Prostate gland (tissue), 2 donors: ENCODE measurements around the gene CHN1. TPM values are rescaled to one million over a fixed set of nuclear protein-coding genes. Genes with fewer than 3 reads are reported as not detected.

Experiments
- DNase-seq: peaks from one replicate; pipeline ENCODE4 v3.0.0-alpha.2; 2019; ENCODE audit warnings: low spot score
- H3K27ac ChIP-seq, 2 donors: fragments of 200-600 bp; sonication (generic); 2 replicates each; pipeline ENCODE4 v1.5.1; 2017 to 2019
- H3K27me3 ChIP-seq: fragments of 200-600 bp; sonication (generic); replicated peaks from 2 replicates; pipeline ENCODE4 v1.5.1; 2019; ENCODE audit not compliant: insufficient read depth
- H3K36me3 ChIP-seq, 2 donors: fragments of 200-600 bp; sonication (generic); 1 replicate in 1 of 2; 2 replicates in 1 of 2; pipeline versions ENCODE4 v1.5.1 to v1.8.1; 2017 to 2019
- H3K4me1 ChIP-seq: fragments of 200-600 bp; sonication (generic); replicated peaks from 2 replicates; pipeline ENCODE4 v1.5.1; 2019
- H3K4me3 ChIP-seq, 2 donors: fragments of 200-600 bp; sonication (generic); 2 replicates each; pipeline ENCODE4 v1.5.1; 2017 to 2019
- H3K9me3 ChIP-seq: fragments of 200-600 bp; sonication (generic); 2 replicates; pipeline ENCODE4 v1.5.1; 2017
- CTCF ChIP-seq, 4 experiments: fragments of 200-600 bp in 2 of 4; fragments of 450-650 bp in 2 of 4; sonication (generic) in 2 of 4; IDR thresholded peaks; 1 replicate in 3 of 4; 2 replicates in 1 of 4; pipeline ENCODE4 v1.5.1; 2016 to 2019; ENCODE audit warnings: antibody characterized with exemption in 4 of 4, mild to moderate bottlenecking in 2 of 4, moderate library complexity in 2 of 4
- POLR2A ChIP-seq: fragments of 450-650 bp; IDR thresholded peaks from one replicate; pipeline ENCODE4 v1.6.1; 2016; ENCODE audit warnings: antibody characterized with exemption, mild to moderate bottlenecking
- POLR2AphosphoS5 ChIP-seq: sonication (generic); formaldehyde crosslinking; IDR thresholded peaks from one replicate; pipeline ENCODE4 v1.6.1; 2017; ENCODE audit warnings: antibody characterized with exemption
- WGBS: methylation state at CpG from one replicate; pipeline ENCODE4 v1.1.5; 2018; 5-methylcytosine and 5-hydroxymethylcytosine counted together
- intact Hi-C: fragments of 100-400 bp; cut with DNase I; formaldehyde crosslinking; loops from one replicate; pipeline ENCODE4 v1.14.2; 2022
- small RNA-seq, 2 donors: library from RNA; depleted of rRNA; stranded (forward); fragments of <200 nt; gene quantifications; one replicate each; pipeline ENCODE3, GENCODE V24; 2016
- total RNA-seq, 2 donors: library from RNA; depleted of rRNA; stranded (reverse); fragments of >200 nt; gene quantifications; one replicate each; pipeline ENCODE4 v1.1.0, GENCODE V29; 2016

Gene CHN1
- total RNA-seq, 2 donors from 2014 or later = 7.8 to 20.1 TPM

- no peaks in the 10 kb centered on the region for H3K9me3 ChIP-seq
- H3K4me3 ChIP-seq = no peak overlapping the region
- no peak overlapping the region for H3K27ac ChIP-seq
- no peaks in the 10 kb centered on the region for H3K36me3 ChIP-seq
- H3K27me3 ChIP-seq = no peaks in the 10 kb centered on the region
- DNase-seq = no peak
- intact Hi-C loops = no loop called here
- TF ChIP-seq CTCF (IDR thresholded peaks at IDR 0.05) (no peak), POLR2A (no peak), POLR2AphosphoS5 (no peak)
- WGBS = 94% methylated on average over 4 of the region's 4 CpGs
- H3K4me1 ChIP-seq = no peaks in the 10 kb centered on the region
These were observed 252.7 kb downstream of the CHN1 start for GRCh38 chr2:174752403-174753037.

- intact Hi-C loops = no loop called here
- H3K4me1 ChIP-seq = no peaks in the 10 kb centered on the region
- 79% methylated on average over 5 of the region's 5 CpGs for WGBS
- no peaks in the 10 kb centered on the region for H3K27me3 ChIP-seq
- H3K9me3 ChIP-seq = no peaks in the 10 kb centered on the region
- no peak overlapping the region for H3K4me3 ChIP-seq
- DNase-seq = no peak
- no peak overlapping the region for H3K27ac ChIP-seq
- H3K36me3 ChIP-seq = no peaks in the 10 kb centered on the region
- no peak for TF ChIP-seq POLR2AphosphoS5
- TF ChIP-seq CTCF (IDR thresholded peaks at IDR 0.05) = no peak
- no peak for TF ChIP-seq POLR2A
These were observed 254.2 kb downstream of the CHN1 start for GRCh38 chr2:174750923-174751441.

GRCh38 chr2:174749793-174750192, 255.4 kb downstream of the CHN1 start:
- no peak for DNase-seq
- no peak overlapping the region for H3K4me3 ChIP-seq

GRCh38 chr2:174748948-174749347, 256.2 kb downstream of the CHN1 start:
- no peaks in the 10 kb centered on the region for H3K27me3 ChIP-seq
- TF ChIP-seq POLR2A = no peak
- no peak for TF ChIP-seq POLR2AphosphoS5
- TF ChIP-seq CTCF (IDR thresholded peaks at IDR 0.05) = peak in 3 of 4 experiments; percentile 50 to 58 (median 51)
- peak; percentile 35 for DNase-seq
- intact Hi-C loops = loop anchor here (5.0 kb wide), 2 partner anchors 52 to 243 kb away; no protein-coding TSS in a partner anchor
- 0% methylated on average over 4 of the region's 4 CpGs for WGBS
- H3K27ac ChIP-seq = no peak overlapping the region
- no peaks in the 10 kb centered on the region for H3K9me3 ChIP-seq
- no peaks in the 10 kb centered on the region for H3K4me1 ChIP-seq
- no peaks in the 10 kb centered on the region for H3K36me3 ChIP-seq
- H3K4me3 ChIP-seq = no peak overlapping the region

More at GRCh38 chr2:174749793-174750192, 255.4 kb downstream of the CHN1 start:
- TF ChIP-seq POLR2A = no peak
- no peak for TF ChIP-seq POLR2AphosphoS5
- no peak for TF ChIP-seq CTCF (IDR thresholded peaks at IDR 0.05)
- no peaks in the 10 kb centered on the region for H3K9me3 ChIP-seq
- no peaks in the 10 kb centered on the region for H3K36me3 ChIP-seq
- no peaks in the 10 kb centered on the region for H3K27me3 ChIP-seq
- intact Hi-C loops = loop anchor here (5.0 kb wide), 2 partner anchors 52 to 243 kb away; no protein-coding TSS in a partner anchor
- 94% methylated on average over 8 of the region's 8 CpGs for WGBS
- no peaks in the 10 kb centered on the region for H3K4me1 ChIP-seq
- no peak overlapping the region for H3K27ac ChIP-seq

Small RNAs within 50 kb of the gene (small RNA-seq; reads per million reads assigned to genes)
- 0 reads per million in 2 donors for gene RNU6-1290P
- 0 reads per million in 2 donors for gene RNU6-763P

Other genes with a start within 250 kb of the CHN1 start
- 1 to 10 TPM in 1 of 2 donors, not detected in 1; 4.0 TPM for gene CHRNA1, start 240.9 kb downstream of the CHN1 start, total RNA-seq
- gene ATF2, start 162.8 kb upstream of the CHN1 start, total RNA-seq = 10 to 100 TPM; 35.9 to 56.4 TPM
- gene ATP5MC3, start 176.3 kb upstream of the CHN1 start, total RNA-seq = 100 to 1,000 TPM; 105 to 133 TPM